ENCODE results near the gene ABCD3.

The ABCD3 gene

DNA sequence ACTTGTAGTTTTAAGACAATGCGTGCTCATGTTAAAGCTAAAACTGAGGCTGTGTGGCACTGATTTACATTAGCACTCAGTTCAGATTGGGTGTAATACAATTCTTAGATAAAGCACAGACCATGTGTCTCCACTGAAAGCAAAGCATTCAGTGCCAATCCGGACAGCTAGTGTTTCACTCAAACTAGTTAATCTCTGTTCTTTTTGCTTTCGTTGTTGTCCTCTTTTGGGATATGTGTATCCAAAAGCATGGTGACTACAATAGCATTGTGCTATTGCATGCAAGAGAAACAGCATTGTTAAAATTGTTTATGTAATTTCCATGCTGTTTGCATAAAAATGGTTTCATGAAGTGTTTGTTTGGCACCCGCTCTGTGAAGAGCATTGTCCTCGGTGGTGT, 68.8 kb downstream of the ABCD3 start:
- no peaks in the 10 kb centered on the region for H3K9me3 ChIP-seq (ENCODE audit: control insufficient read depth, low read length)
- H3K27ac ChIP-seq (ENCODE audit: insufficient read depth, low read depth, low read length, poor library complexity, severe bottlenecking), result no peak overlapping the region
- no peaks in the 10 kb centered on the region for H3K36me3 ChIP-seq (ENCODE audit: control insufficient read depth, insufficient read depth, low read length)
- no peak overlapping the region for H3K4me3 ChIP-seq (ENCODE audit: insufficient read depth, low read depth, low read length)
- H3K4me1 ChIP-seq (ENCODE audit: control insufficient read depth, insufficient read depth, low read length), result no peaks in the 10 kb centered on the region
- 93 to 97% methylated on average over 4 to 5 of the region's 5 CpGs for WGBS, 2 experiments
- H3K27me3 ChIP-seq (ENCODE audit: control insufficient read depth, insufficient read depth, low read length, poor library complexity, severe bottlenecking), result no peaks in the 10 kb centered on the region

GRCh38 chr1:94490556-94490955, 72.4 kb downstream of the ABCD3 start:
- H3K4me3 ChIP-seq (ENCODE audit: insufficient read depth, low read depth, low read length), result no peak overlapping the region
- H3K4me1 ChIP-seq (ENCODE audit: control insufficient read depth, insufficient read depth, low read length), result no peaks in the 10 kb centered on the region
- 97 to 100% methylated on average over 1 to 2 of the region's 2 CpGs for WGBS, 2 experiments
- no peak overlapping the region for H3K27ac ChIP-seq (ENCODE audit: insufficient read depth, low read depth, low read length, poor library complexity, severe bottlenecking)
- H3K27me3 ChIP-seq (ENCODE audit: control insufficient read depth, insufficient read depth, low read length, poor library complexity, severe bottlenecking), result no peaks in the 10 kb centered on the region
- no peaks in the 10 kb centered on the region for H3K9me3 ChIP-seq (ENCODE audit: control insufficient read depth, low read length)
- peaks cover 5% of the 10 kb centered on the region for H3K36me3 ChIP-seq (ENCODE audit: control insufficient read depth, insufficient read depth, low read length)

- WGBS, 2 experiments, result 90 to 93% methylated on average over 2 of the region's 2 CpGs
- peaks cover 5% of the 10 kb centered on the region for H3K36me3 ChIP-seq (ENCODE audit: control insufficient read depth, insufficient read depth, low read length)
- no peak overlapping the region for H3K4me3 ChIP-seq (ENCODE audit: insufficient read depth, low read depth, low read length)
- no peaks in the 10 kb centered on the region for H3K9me3 ChIP-seq (ENCODE audit: control insufficient read depth, low read length)
- no peaks in the 10 kb centered on the region for H3K27me3 ChIP-seq (ENCODE audit: control insufficient read depth, insufficient read depth, low read length, poor library complexity, severe bottlenecking)
- H3K27ac ChIP-seq (ENCODE audit: insufficient read depth, low read depth, low read length, poor library complexity, severe bottlenecking), result no peak overlapping the region
- H3K4me1 ChIP-seq (ENCODE audit: control insufficient read depth, insufficient read depth, low read length), result no peaks in the 10 kb centered on the region
Measured at GRCh38 chr1:94496076-94496755, 78.0 kb downstream of the ABCD3 start.

DNA sequence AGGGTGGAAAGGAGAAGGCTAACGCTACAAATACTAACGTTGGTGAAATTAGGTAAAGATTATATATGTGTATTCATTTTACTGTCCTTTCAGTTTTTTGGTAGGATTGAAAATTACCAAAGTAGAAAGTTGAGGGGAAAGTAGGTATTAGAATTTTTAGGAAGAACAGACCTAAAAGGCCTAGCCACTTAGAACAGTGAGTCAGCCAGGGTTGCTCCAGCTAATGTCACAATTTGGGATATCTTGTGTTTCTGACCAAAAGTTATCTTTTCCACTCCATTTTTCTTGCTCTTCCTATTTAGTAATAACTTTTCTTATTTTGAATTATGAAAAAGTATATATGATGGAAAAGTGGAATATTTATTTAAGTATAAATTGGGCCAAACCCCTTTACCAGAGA, 83.2 kb downstream of the ABCD3 start:
- no peak overlapping the region for H3K4me3 ChIP-seq (ENCODE audit: insufficient read depth, low read depth, low read length)
- H3K27me3 ChIP-seq (ENCODE audit: control insufficient read depth, insufficient read depth, low read length, poor library complexity, severe bottlenecking), result no peaks in the 10 kb centered on the region
- no peaks in the 10 kb centered on the region for H3K9me3 ChIP-seq (ENCODE audit: control insufficient read depth, low read length)
- WGBS, 2 experiments, result 93 to 95% methylated on average over 2 of the region's 2 CpGs
- no peak overlapping the region for H3K27ac ChIP-seq (ENCODE audit: insufficient read depth, low read depth, low read length, poor library complexity, severe bottlenecking)
- no peaks in the 10 kb centered on the region for H3K4me1 ChIP-seq (ENCODE audit: control insufficient read depth, insufficient read depth, low read length)
- no peaks in the 10 kb centered on the region for H3K36me3 ChIP-seq (ENCODE audit: control insufficient read depth, insufficient read depth, low read length)

DNA sequence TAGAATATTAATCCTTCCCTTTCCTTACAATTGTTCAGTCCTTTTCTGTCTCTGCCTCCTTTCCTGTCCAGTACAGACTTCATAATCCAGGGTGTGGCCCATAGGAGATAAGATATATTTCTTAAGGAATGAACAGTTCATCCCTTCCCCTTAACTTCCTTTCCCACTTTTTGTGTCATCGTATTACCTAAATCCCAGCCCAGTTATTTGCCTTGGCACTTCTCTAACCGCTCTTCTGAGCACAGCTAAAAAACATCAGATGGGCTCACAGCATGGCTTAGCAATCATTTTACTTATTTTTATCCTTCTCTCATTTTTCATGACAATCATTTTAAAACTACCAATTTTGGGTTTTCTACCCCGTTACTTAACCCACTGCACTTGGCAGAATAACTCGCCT, 83.7 kb downstream of the ABCD3 start:
- WGBS, 2 experiments, result 95 to 98% methylated on average over 4 of the region's 4 CpGs

GRCh38 chr1:94503153-94503552, 85.0 kb downstream of the ABCD3 start:
- Histone ChIP-seq H3K36me3 (ENCODE audit: control insufficient read depth, insufficient read depth, low read length) (no peaks in the 10 kb centered on the region), H3K9me3 (ENCODE audit: control insufficient read depth, low read length) (no peaks in the 10 kb centered on the region)
- 93 to 94% methylated on average over 4 of the region's 4 CpGs for WGBS, 2 experiments

More for the DNA sequence above, 83.7 kb downstream of the ABCD3 start:
- Histone ChIP-seq H3K4me1 (ENCODE audit: control insufficient read depth, insufficient read depth, low read length) (no peaks in the 10 kb centered on the region), H3K9me3 (ENCODE audit: control insufficient read depth, low read length) (no peaks in the 10 kb centered on the region), H3K27ac (ENCODE audit: insufficient read depth, low read depth, low read length, poor library complexity, severe bottlenecking) (no peak overlapping the region), H3K4me3 (ENCODE audit: insufficient read depth, low read depth, low read length) (no peak overlapping the region), H3K36me3 (ENCODE audit: control insufficient read depth, insufficient read depth, low read length) (no peaks in the 10 kb centered on the region), H3K27me3 (ENCODE audit: control insufficient read depth, insufficient read depth, low read length, poor library complexity, severe bottlenecking) (no peaks in the 10 kb centered on the region)

GRCh38 chr1:94504601-94505000, 86.4 kb downstream of the ABCD3 start:
- WGBS, 2 experiments, result 95 to 100% methylated on average over 1 of the region's 1 CpG
- no peak overlapping the region for H3K4me3 ChIP-seq (ENCODE audit: insufficient read depth, low read depth, low read length)
- no peaks in the 10 kb centered on the region for H3K27me3 ChIP-seq (ENCODE audit: control insufficient read depth, insufficient read depth, low read length, poor library complexity, severe bottlenecking)
- no peaks in the 10 kb centered on the region for H3K4me1 ChIP-seq (ENCODE audit: control insufficient read depth, insufficient read depth, low read length)
- no peaks in the 10 kb centered on the region for H3K9me3 ChIP-seq (ENCODE audit: control insufficient read depth, low read length)
- H3K27ac ChIP-seq (ENCODE audit: insufficient read depth, low read depth, low read length, poor library complexity, severe bottlenecking), result no peak overlapping the region
- no peaks in the 10 kb centered on the region for H3K36me3 ChIP-seq (ENCODE audit: control insufficient read depth, insufficient read depth, low read length)

More at GRCh38 chr1:94503153-94503552, 85.0 kb downstream of the ABCD3 start:
- Histone ChIP-seq H3K27ac (ENCODE audit: insufficient read depth, low read depth, low read length, poor library complexity, severe bottlenecking) (no peak overlapping the region), H3K27me3 (ENCODE audit: control insufficient read depth, insufficient read depth, low read length, poor library complexity, severe bottlenecking) (no peaks in the 10 kb centered on the region), H3K4me3 (ENCODE audit: insufficient read depth, low read depth, low read length) (no peak overlapping the region), H3K4me1 (ENCODE audit: control insufficient read depth, insufficient read depth, low read length) (no peaks in the 10 kb centered on the region)

- no peaks in the 10 kb centered on the region for H3K4me1 ChIP-seq (ENCODE audit: control insufficient read depth, insufficient read depth, low read length)
- H3K4me3 ChIP-seq (ENCODE audit: insufficient read depth, low read depth, low read length), result no peak overlapping the region
- 100% methylated on average over 2 of the region's 2 CpGs; no CpG with 5 or more reads in 1 of the 2 experiments for WGBS, 2 experiments
- no peaks in the 10 kb centered on the region for H3K36me3 ChIP-seq (ENCODE audit: control insufficient read depth, insufficient read depth, low read length)
- no peaks in the 10 kb centered on the region for H3K27me3 ChIP-seq (ENCODE audit: control insufficient read depth, insufficient read depth, low read length, poor library complexity, severe bottlenecking)
- no peak overlapping the region for H3K27ac ChIP-seq (ENCODE audit: insufficient read depth, low read depth, low read length, poor library complexity, severe bottlenecking)
- no peaks in the 10 kb centered on the region for H3K9me3 ChIP-seq (ENCODE audit: control insufficient read depth, low read length)
Measured at GRCh38 chr1:94512816-94513215, 94.6 kb downstream of the ABCD3 start.

GRCh38 chr1:94514095-94514727, 96.0 kb downstream of the ABCD3 start:
- 44% methylated on average over 2 of the region's 2 CpGs; no CpG with 5 or more reads in 1 of the 2 experiments for WGBS, 2 experiments
- Histone ChIP-seq H3K27ac (ENCODE audit: insufficient read depth, low read depth, low read length, poor library complexity, severe bottlenecking) (no peak overlapping the region), H3K36me3 (ENCODE audit: control insufficient read depth, insufficient read depth, low read length) (no peaks in the 10 kb centered on the region)

GRCh38 chr1:94515296-94515947, 97.2 kb downstream of the ABCD3 start:
- H3K27ac ChIP-seq (ENCODE audit: insufficient read depth, low read depth, low read length, poor library complexity, severe bottlenecking), result no peak overlapping the region
- 83 to 87% methylated on average over 1 of the region's 1 CpG for WGBS, 2 experiments
- H3K27me3 ChIP-seq (ENCODE audit: control insufficient read depth, insufficient read depth, low read length, poor library complexity, severe bottlenecking), result no peaks in the 10 kb centered on the region
- no peaks in the 10 kb centered on the region for H3K4me1 ChIP-seq (ENCODE audit: control insufficient read depth, insufficient read depth, low read length)
- no peak overlapping the region for H3K4me3 ChIP-seq (ENCODE audit: insufficient read depth, low read depth, low read length)
- no peaks in the 10 kb centered on the region for H3K9me3 ChIP-seq (ENCODE audit: control insufficient read depth, low read length)
- H3K36me3 ChIP-seq (ENCODE audit: control insufficient read depth, insufficient read depth, low read length), result no peaks in the 10 kb centered on the region

More at GRCh38 chr1:94514095-94514727, 96.0 kb downstream of the ABCD3 start:
- Histone ChIP-seq H3K9me3 (ENCODE audit: control insufficient read depth, low read length) (no peaks in the 10 kb centered on the region), H3K4me3 (ENCODE audit: insufficient read depth, low read depth, low read length) (no peak overlapping the region), H3K27me3 (ENCODE audit: control insufficient read depth, insufficient read depth, low read length, poor library complexity, severe bottlenecking) (no peaks in the 10 kb centered on the region), H3K4me1 (ENCODE audit: control insufficient read depth, insufficient read depth, low read length) (no peaks in the 10 kb centered on the region)
